ENCODE results near the gene HAPLN2. TPM values are rescaled to one million over a fixed set of nuclear protein-coding genes. Genes with fewer than 3 reads are reported as not detected.

HAPLN2 gene
- total RNA-seq, 4 donors from 2014 or later: 0.55 to 1.9 TPM; not detected in 2

- in situ Hi-C loops (cut with MboI; ENCODE audit: low pct_ligation_motif_present in 1 of 4, low pct_unique_long_range_greater_than_20kb in 1 of 4, low sequenced_read_pairs in 3 of 4) (no loop called here), intact Hi-C loops (cut with DNase I; ENCODE audit: low total_unique reads) (no loop called here)
- 3 to 23% methylated on average over 8 to 33 of the region's 46 CpGs for WGBS, 2 donors (ENCODE audit: low coverage in 1 of 2)
- Histone ChIP-seq H3K4me3 (peak within 1 kb of the TSS; percentile 1 to 40 (median 16)), H3K4me1 (peaks cover 5 to 12% (median 10%) of the 10 kb centered on the region in 4 donors), H3K27me3 (peaks cover 89% of the 10 kb centered on the region), H3K9me3 (no peaks in the 10 kb centered on the region), H3K27ac (no peak within 1 kb of the TSS), H3K36me3 (no peaks in the 10 kb centered on the region)
- no peak for DNase-seq
- TF ChIP-seq EP300 (IDR thresholded peaks at IDR 0.05; ENCODE audit: low read depth) (no peak), CTCF (IDR thresholded peaks at IDR 0.05) (no peak), POLR2A (IDR thresholded peaks at IDR 0.05) (no peak), POLR2AphosphoS5 (IDR thresholded peaks at IDR 0.05) (no peak)
Observed at GRCh38 chr1:156641761-156642264, 22.6 kb downstream of the HAPLN2 start, which contains the start of gene BCAN. TSS of gene BCAN (plus strand) at chr1:156642117. CDS start at chr1:156646055, 3,938 bp downstream.

GRCh38 chr1:156642265-156643048 is 23.2 kb downstream of the HAPLN2 start:
- no peak for DNase-seq
- whole genome bisulfite sequencing, 2 donors (ENCODE audit: low coverage in 1 of 2): 42 to 86% methylated on average over 1 to 35 of the region's 40 CpGs

GRCh38 chr1:156643049-156643777 is 24.0 kb downstream of the HAPLN2 start:
- no peak for DNase-seq
- intact Hi-C loops (cut with DNase I; ENCODE audit: low total_unique reads): no loop called here
- peaks cover 86% of the 10 kb centered on the region for H3K27me3 ChIP-seq
- 65 to 71% methylated on average over 1 to 6 of the region's 7 CpGs for WGBS, 2 donors (ENCODE audit: low coverage in 1 of 2)
- no peaks in the 10 kb centered on the region for H3K9me3 ChIP-seq
- no peak overlapping the region for H3K27ac ChIP-seq
- no peak for TF ChIP-seq CTCF (IDR thresholded peaks at IDR 0.05)
- no peak for TF ChIP-seq POLR2A (IDR thresholded peaks at IDR 0.05)
- TF ChIP-seq EP300 (IDR thresholded peaks at IDR 0.05; ENCODE audit: low read depth): no peak
- no peak overlapping the region for H3K4me3 ChIP-seq
- peaks cover 5 to 12% (median 10%) of the 10 kb centered on the region in 4 donors for H3K4me1 ChIP-seq
- in situ Hi-C loops (cut with MboI; ENCODE audit: low pct_ligation_motif_present in 1 of 4, low pct_unique_long_range_greater_than_20kb in 1 of 4, low sequenced_read_pairs in 3 of 4): no loop called here
- no peaks in the 10 kb centered on the region for H3K36me3 ChIP-seq

More at GRCh38 chr1:156642265-156643048, 23.2 kb downstream of the HAPLN2 start:
- intact Hi-C loops (cut with DNase I; ENCODE audit: low total_unique reads) (no loop called here), in situ Hi-C loops (cut with MboI; ENCODE audit: low pct_ligation_motif_present in 1 of 4, low pct_unique_long_range_greater_than_20kb in 1 of 4, low sequenced_read_pairs in 3 of 4) (no loop called here)
- Histone ChIP-seq H3K27me3 (peaks cover 89% of the 10 kb centered on the region), H3K4me3 (peak overlapping the region; percentile 1 to 40 (median 16)), H3K9me3 (no peaks in the 10 kb centered on the region), H3K4me1 (peaks cover 5 to 12% (median 10%) of the 10 kb centered on the region in 4 donors), H3K27ac (no peak overlapping the region), H3K36me3 (no peaks in the 10 kb centered on the region)
- TF ChIP-seq POLR2AphosphoS5 (IDR thresholded peaks at IDR 0.05): no peak

- intact Hi-C loops (cut with DNase I; ENCODE audit: low total_unique reads) (no loop called here), in situ Hi-C loops (cut with MboI; ENCODE audit: low pct_ligation_motif_present in 1 of 4, low pct_unique_long_range_greater_than_20kb in 1 of 4, low sequenced_read_pairs in 3 of 4) (no loop called here)
- TF ChIP-seq EP300 (IDR thresholded peaks at IDR 0.05; ENCODE audit: low read depth) (no peak), POLR2AphosphoS5 (IDR thresholded peaks at IDR 0.05) (no peak), CTCF (IDR thresholded peaks at IDR 0.05) (no peak), POLR2A (IDR thresholded peaks at IDR 0.05) (no peak)
- Histone ChIP-seq H3K27me3 (peaks cover 86% of the 10 kb centered on the region), H3K27ac (no peak overlapping the region), H3K9me3 (no peaks in the 10 kb centered on the region), H3K4me3 (no peak overlapping the region), H3K36me3 (no peaks in the 10 kb centered on the region), H3K4me1 (peaks cover 5 to 12% (median 10%) of the 10 kb centered on the region in 4 donors)
- 63 to 80% methylated on average over 1 to 7 of the region's 7 CpGs for WGBS, 2 donors (ENCODE audit: low coverage in 1 of 2)
- no peak for DNase-seq
Observed at GRCh38 chr1:156643778-156644092, 24.5 kb downstream of the HAPLN2 start.

Measured in transverse colon (tissue), 4 donors.